Caco-2 (cell line): ENCODE data around the gene PTPRG. TPM values are rescaled to one million over a fixed set of nuclear protein-coding genes. Genes with fewer than 3 reads are reported as not detected.

Experiments used
- BruUV-seq: library from RNA; stranded (reverse); fragments of 400-500 nt; replicated peaks from 2 replicates; lab custom pipeline; 2021; lab: Mats Ljungman, UMichigan
- CTCF ChIA-PET: fragments of 300-600 bp; sonication (Branson Sonifier 250); formaldehyde crosslinking; loops from one replicate; lab custom pipeline; 2022; ENCODE audit warnings: antibody characterized with exemption; lab: Charles Lee
- POLR2A ChIA-PET: fragments of 300-600 bp; sonication (Branson Sonifier 250); formaldehyde crosslinking; loops from one replicate; lab custom pipeline; 2022; ENCODE audit warnings: antibody characterized with exemption; lab: Charles Lee
- DNase-seq, 2 experiments: peaks; one replicate each; pipeline versions ENCODE4 v3.0.0 to v3.0.0-alpha.2; 2020 to 2022
- H3K27me3 ChIP-seq: replicated peaks from 2 replicates; pipeline ENCODE4 v1.6.0; 2011; ENCODE audit warnings: low read length; ENCODE audit not compliant: control insufficient read depth, insufficient read depth
- H3K36me3 ChIP-seq: 2 replicates; pipeline ENCODE4 v1.5.1; 2011; ENCODE audit warnings: low read length; ENCODE audit not compliant: control insufficient read depth, insufficient read depth
- H3K4me1 ChIP-seq: fragments of 250-450 bp; sonication (Bioruptor Pico); 2 replicates; pipeline ENCODE4 v1.5.1; 2020; ENCODE audit warnings: mild to moderate bottlenecking
- H3K4me3 ChIP-seq: 2 replicates; pipeline ENCODE4 v1.5.1; 2011; ENCODE audit warnings: low read depth, mild to moderate bottlenecking, control low read depth, low read length
- H3K9me3 ChIP-seq: fragments of 250-450 bp; sonication (Bioruptor Pico); 2 replicates; pipeline ENCODE4 v1.5.1; 2020; ENCODE audit warnings: mild to moderate bottlenecking, moderate library complexity
- H3K27ac Mint-ChIP-seq: one replicate; pipeline ENCODE4 v1.8.0; 2022; ENCODE audit warnings: mixed read lengths; ENCODE audit not compliant: unreplicated experiment
- H3K27me3 Mint-ChIP-seq: one replicate; pipeline ENCODE4 v1.8.0; 2022; ENCODE audit warnings: mixed read lengths; ENCODE audit not compliant: insufficient read depth, unreplicated experiment
- H3K36me3 Mint-ChIP-seq: one replicate; pipeline ENCODE4 v1.8.0; 2022; ENCODE audit warnings: mild to moderate bottlenecking, mixed read lengths; ENCODE audit not compliant: insufficient read depth, unreplicated experiment
- H3K4me1 Mint-ChIP-seq: one replicate; pipeline ENCODE4 v1.8.0; 2022; ENCODE audit warnings: low read depth, mixed read lengths; ENCODE audit not compliant: unreplicated experiment
- H3K4me3 Mint-ChIP-seq: one replicate; pipeline ENCODE4 v1.8.0; 2022; ENCODE audit warnings: mild to moderate bottlenecking, moderate library complexity, mixed read lengths; ENCODE audit not compliant: unreplicated experiment
- H3K9me3 Mint-ChIP-seq: one replicate; pipeline ENCODE4 v1.8.0; 2022; ENCODE audit warnings: mixed read lengths; ENCODE audit not compliant: unreplicated experiment
- intact Hi-C: fragments of 100-400 bp; cut with micrococcal nuclease; formaldehyde crosslinking; loops from one replicate; pipeline ENCODE4 v1.10.0; 2022; ENCODE audit not compliant: unreplicated experiment
- total RNA-seq: library from RNA; stranded (reverse); gene quantifications from 2 replicates; pipeline ENCODE4 v1.2.3, GENCODE V29; 2022
- TF ChIP-seq, protein P1 (sequence below), 2 experiments: fragments of 200-600 bp in 1 of 2; IDR thresholded peaks; 1 replicate in 1 of 2; 2 replicates in 1 of 2; pipeline versions ENCODE4 v1.5.1 to v1.8.0; 2011 to 2022; ENCODE audit warnings: antibody characterized with exemption in 1 of 2, control low read depth in 1 of 2, inconsistent platforms in 1 of 2, low read depth in 1 of 2, low read length in 1 of 2, mild to moderate bottlenecking in 1 of 2, moderate library complexity in 1 of 2; ENCODE audit not compliant: insufficient read depth in 1 of 2, severe bottlenecking in 1 of 2, unreplicated experiment in 1 of 2

PTPRG gene
- total RNA-seq, 1 experiment from 2014 or later, result 46.4 TPM

DNA sequence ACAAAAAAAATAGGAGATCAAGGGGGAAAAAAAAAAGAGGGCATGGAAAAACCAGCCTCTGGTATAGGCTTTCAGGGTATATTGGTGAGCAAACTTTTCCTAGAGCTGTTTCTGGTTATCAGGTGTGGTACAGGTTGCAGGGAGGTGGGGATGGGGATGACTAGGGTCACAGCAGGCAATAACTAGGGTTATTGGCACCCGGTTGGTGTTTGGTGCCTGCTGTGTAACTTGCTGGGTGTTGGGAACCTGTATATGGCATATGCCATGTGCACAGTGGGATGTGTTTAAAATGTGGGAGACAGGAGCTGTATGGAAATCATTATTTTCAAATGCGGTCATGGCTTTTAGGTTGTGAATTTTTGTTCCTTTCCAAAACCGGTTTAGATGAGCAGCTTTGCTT, 119.2 kb downstream of the PTPRG start:
- H3K4me1 Mint-ChIP-seq, result peaks cover 7% of the 10 kb centered on the region
- Histone ChIP-seq H3K9me3 (no peaks in the 10 kb centered on the region), H3K4me3 (no peak overlapping the region), H3K27me3 (no peaks in the 10 kb centered on the region), H3K36me3 (no peaks in the 10 kb centered on the region), H3K4me1 (no peaks in the 10 kb centered on the region)
- H3K36me3 Mint-ChIP-seq, result no peaks in the 10 kb centered on the region
- H3K27ac Mint-ChIP-seq, result no peak overlapping the region
- BruUV-seq, result no TSS peak
- ChIA-PET CTCF (interaction anchor here (0.7 kb wide), 1 partner anchor 27 kb away, joined by 8 read pairs; no protein-coding TSS in a partner anchor), POLR2A (interaction anchor here (0.8 kb wide), 1 partner anchor 22 kb away, joined by 7 read pairs; no protein-coding TSS in a partner anchor)
- H3K9me3 Mint-ChIP-seq, result no peaks in the 10 kb centered on the region
- H3K4me3 Mint-ChIP-seq, result no peak overlapping the region
- no peaks in the 10 kb centered on the region for H3K27me3 Mint-ChIP-seq
- DNase-seq, result no peak
- intact Hi-C loops, result no loop called here
- TF ChIP-seq, protein P1, sequence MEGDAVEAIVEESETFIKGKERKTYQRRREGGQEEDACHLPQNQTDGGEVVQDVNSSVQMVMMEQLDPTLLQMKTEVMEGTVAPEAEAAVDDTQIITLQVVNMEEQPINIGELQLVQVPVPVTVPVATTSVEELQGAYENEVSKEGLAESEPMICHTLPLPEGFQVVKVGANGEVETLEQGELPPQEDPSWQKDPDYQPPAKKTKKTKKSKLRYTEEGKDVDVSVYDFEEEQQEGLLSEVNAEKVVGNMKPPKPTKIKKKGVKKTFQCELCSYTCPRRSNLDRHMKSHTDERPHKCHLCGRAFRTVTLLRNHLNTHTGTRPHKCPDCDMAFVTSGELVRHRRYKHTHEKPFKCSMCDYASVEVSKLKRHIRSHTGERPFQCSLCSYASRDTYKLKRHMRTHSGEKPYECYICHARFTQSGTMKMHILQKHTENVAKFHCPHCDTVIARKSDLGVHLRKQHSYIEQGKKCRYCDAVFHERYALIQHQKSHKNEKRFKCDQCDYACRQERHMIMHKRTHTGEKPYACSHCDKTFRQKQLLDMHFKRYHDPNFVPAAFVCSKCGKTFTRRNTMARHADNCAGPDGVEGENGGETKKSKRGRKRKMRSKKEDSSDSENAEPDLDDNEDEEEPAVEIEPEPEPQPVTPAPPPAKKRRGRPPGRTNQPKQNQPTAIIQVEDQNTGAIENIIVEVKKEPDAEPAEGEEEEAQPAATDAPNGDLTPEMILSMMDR (IDR thresholded peaks at IDR 0.05; ENCODE audit: insufficient read depth in 1 of 2, low read depth in 1 of 2, low read length in 1 of 2, severe bottlenecking in 1 of 2, unreplicated experiment in 1 of 2), result no peak

DNA sequence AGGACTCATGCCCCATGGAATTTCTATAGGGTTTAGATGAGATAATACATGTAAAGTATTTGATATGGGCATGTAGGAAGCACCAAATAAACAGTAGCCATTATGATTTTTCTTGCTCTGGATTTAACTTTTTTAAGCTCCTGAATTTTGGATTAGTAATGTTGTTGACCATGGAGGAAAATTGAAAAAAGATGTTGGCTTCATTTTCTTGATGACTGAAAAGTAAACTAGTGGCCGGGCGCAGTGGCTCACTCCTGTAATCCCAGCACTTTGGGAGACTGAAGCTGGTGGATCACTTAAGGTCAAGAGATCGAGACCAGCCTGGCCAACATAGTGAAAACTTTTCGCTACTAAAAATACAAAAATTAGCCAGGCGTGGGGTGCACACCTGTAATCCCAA, 120.3 kb downstream of the PTPRG start:
- ChIA-PET POLR2A (no interaction called here), CTCF (no interaction called here)
- no peaks in the 10 kb centered on the region for H3K9me3 Mint-ChIP-seq
- Histone ChIP-seq H3K36me3 (no peaks in the 10 kb centered on the region), H3K4me3 (no peak overlapping the region), H3K27me3 (no peaks in the 10 kb centered on the region), H3K4me1 (peaks cover 2% of the 10 kb centered on the region), H3K9me3 (no peaks in the 10 kb centered on the region)
- no peak overlapping the region for H3K27ac Mint-ChIP-seq
- no peaks in the 10 kb centered on the region for H3K27me3 Mint-ChIP-seq
- peaks cover 15% of the 10 kb centered on the region for H3K4me1 Mint-ChIP-seq
- no TSS peak for BruUV-seq
- DNase-seq, result no peak
- intact Hi-C loops, result no loop called here
- H3K4me3 Mint-ChIP-seq, result no peak overlapping the region
- no peaks in the 10 kb centered on the region for H3K36me3 Mint-ChIP-seq
- TF ChIP-seq, protein P1 (IDR thresholded peaks at IDR 0.05; ENCODE audit: insufficient read depth in 1 of 2, low read depth in 1 of 2, low read length in 1 of 2, severe bottlenecking in 1 of 2, unreplicated experiment in 1 of 2), result no peak

GRCh38 chr3:61682671-61683548, 121.5 kb downstream of the PTPRG start:
- no peaks in the 10 kb centered on the region for H3K9me3 Mint-ChIP-seq
- ChIA-PET POLR2A (no interaction called here), CTCF (no interaction called here)
- BruUV-seq, result no TSS peak
- TF ChIP-seq, protein P1 (IDR thresholded peaks at IDR 0.05; ENCODE audit: insufficient read depth in 1 of 2, low read depth in 1 of 2, low read length in 1 of 2, severe bottlenecking in 1 of 2, unreplicated experiment in 1 of 2), result no peak
- DNase-seq, result no peak
- H3K27me3 ChIP-seq, result no peaks in the 10 kb centered on the region
- no peaks in the 10 kb centered on the region for H3K36me3 Mint-ChIP-seq
- intact Hi-C loops, result no loop called here
- H3K9me3 ChIP-seq, result no peaks in the 10 kb centered on the region
- H3K4me3 ChIP-seq, result no peak overlapping the region
- H3K36me3 ChIP-seq, result no peaks in the 10 kb centered on the region
- peaks cover 23% of the 10 kb centered on the region for H3K4me1 Mint-ChIP-seq
- no peak overlapping the region for H3K4me3 Mint-ChIP-seq
- H3K4me1 ChIP-seq, result peaks cover 12% of the 10 kb centered on the region
- no peaks in the 10 kb centered on the region for H3K27me3 Mint-ChIP-seq
- H3K27ac Mint-ChIP-seq, result no peak overlapping the region
